PC-3 (cell line): ENCODE results near the gene SLC4A2. TPM values are rescaled to one million over a fixed set of nuclear protein-coding genes. Genes with fewer than 3 reads are reported as not detected.

Experiments used
- ATAC-seq: fragments of 200-7000 bp; cut with Tn5 transposase; 2 replicates; pipeline ENCODE4 v1.9.1; 2020; ENCODE audit warnings: mild to moderate bottlenecking, moderate library complexity
- BruUV-seq: library from RNA; stranded (reverse); fragments of 400-500 nt; replicated peaks from 2 replicates; lab custom pipeline; 2021; lab: Mats Ljungman, UMichigan
- CTCF ChIA-PET: fragments of 300-600 bp; sonication (Branson Sonifier 250); formaldehyde crosslinking; loops from one replicate; lab custom pipeline; 2022; ENCODE audit warnings: antibody characterized with exemption; lab: Charles Lee
- POLR2A ChIA-PET: fragments of 300-600 bp; sonication (Branson Sonifier 250); formaldehyde crosslinking; loops from one replicate; lab custom pipeline; 2022; ENCODE audit warnings: antibody characterized with exemption; ENCODE audit not compliant: unreplicated experiment; lab: Charles Lee
- DNase-seq: peaks from one replicate; pipeline ENCODE4 v3.0.0-alpha.2; 2015
- H2AFZ ChIP-seq: fragments of 300-600 bp; sonication (generic); 2 replicates; pipeline ENCODE4 v1.6.0; 2016; ENCODE audit warnings: antibody characterized with exemption, low read length
- H3F3A ChIP-seq: fragments of 300-600 bp; sonication (generic); one replicate; pipeline ENCODE4 v1.6.0; 2017; ENCODE audit warnings: antibody characterized with exemption, low read length, control low read depth, mild to moderate bottlenecking; ENCODE audit not compliant: unreplicated experiment
- H3K27ac ChIP-seq: fragments of 300-600 bp; sonication (generic); 2 replicates; pipeline ENCODE4 v1.5.1; 2016; ENCODE audit warnings: mild to moderate bottlenecking, low read length
- H3K27me3 ChIP-seq: fragments of 300-600 bp; sonication (generic); 2 replicates; pipeline ENCODE4 v1.6.1; 2016; ENCODE audit warnings: low read length, mixed read lengths
- H3K36me3 ChIP-seq: fragments of 300-600 bp; sonication (generic); 2 replicates; pipeline ENCODE4 v1.6.1; 2016; ENCODE audit warnings: low read depth, mixed run types, low read length, mixed read lengths
- H3K4me1 ChIP-seq: fragments of 300-600 bp; sonication (generic); 2 replicates; pipeline ENCODE4 v1.5.1; 2016; ENCODE audit warnings: low read length; ENCODE audit not compliant: insufficient read depth
- H3K4me2 ChIP-seq: fragments of 300-600 bp; sonication (generic); 2 replicates; pipeline ENCODE4 v1.6.0; 2016; ENCODE audit warnings: low read length
- H3K4me3 ChIP-seq: fragments of 300-600 bp; sonication (generic); 2 replicates; pipeline ENCODE4 v1.5.1; 2016; ENCODE audit warnings: mild to moderate bottlenecking, low read length, mixed read lengths
- H3K79me2 ChIP-seq: fragments of 300-600 bp; sonication (generic); 2 replicates; pipeline ENCODE4 v1.6.1; 2017; ENCODE audit warnings: low read length, mixed read lengths
- H3K9ac ChIP-seq: fragments of 300-600 bp; sonication (generic); 2 replicates; pipeline ENCODE4 v1.6.0; 2016; ENCODE audit warnings: mild to moderate bottlenecking, low read length
- H3K9me2 ChIP-seq: fragments of 300-600 bp; sonication (generic); replicated peaks from 2 replicates; pipeline ENCODE4 v1.6.1; 2016; ENCODE audit warnings: mixed run types, low read length, mixed read lengths
- H3K9me3 ChIP-seq: fragments of 300-600 bp; sonication (generic); 2 replicates; pipeline ENCODE4 v1.6.1; 2016; ENCODE audit warnings: low read length, mixed read lengths
- H4K20me1 ChIP-seq: fragments of 300-600 bp; sonication (generic); 2 replicates; pipeline ENCODE4 v1.6.1; 2016; ENCODE audit warnings: low read length, mixed read lengths
- EZH2 ChIP-seq: fragments of 300-600 bp; sonication (generic); IDR thresholded peaks from one replicate; pipeline ENCODE4 v1.6.1; 2017; ENCODE audit warnings: antibody characterized with exemption, mild to moderate bottlenecking, low read length; ENCODE audit not compliant: unreplicated experiment
- EZH2phosphoT487 ChIP-seq: fragments of 300-600 bp; sonication (generic); IDR thresholded peaks from 2 replicates; pipeline ENCODE4 v1.6.1; 2018; ENCODE audit warnings: mild to moderate bottlenecking, antibody characterized with exemption, low read length, borderline replicate concordance
- intact Hi-C: fragments of 100-400 bp; cut with micrococcal nuclease; formaldehyde crosslinking; loops from 2 replicates; pipeline ENCODE4 v1.9.0; 2023
- total RNA-seq: library from RNA; depleted of rRNA; stranded (reverse); fragments of >200 nt; gene quantifications from 2 replicates; pipeline ENCODE4 v1.2.3, GENCODE V29; 2014
- TF ChIP-seq, protein P1 (sequence below): fragments of 300-600 bp; sonication (generic); conservative IDR thresholded peaks from 2 replicates; pipeline ENCODE4 v1.5.1; 2017; ENCODE audit warnings: antibody characterized with exemption, low read depth, mild to moderate bottlenecking, low read length

SLC4A2 gene
- total RNA-seq, 1 experiment from 2014 or later: 284 TPM

DNA sequence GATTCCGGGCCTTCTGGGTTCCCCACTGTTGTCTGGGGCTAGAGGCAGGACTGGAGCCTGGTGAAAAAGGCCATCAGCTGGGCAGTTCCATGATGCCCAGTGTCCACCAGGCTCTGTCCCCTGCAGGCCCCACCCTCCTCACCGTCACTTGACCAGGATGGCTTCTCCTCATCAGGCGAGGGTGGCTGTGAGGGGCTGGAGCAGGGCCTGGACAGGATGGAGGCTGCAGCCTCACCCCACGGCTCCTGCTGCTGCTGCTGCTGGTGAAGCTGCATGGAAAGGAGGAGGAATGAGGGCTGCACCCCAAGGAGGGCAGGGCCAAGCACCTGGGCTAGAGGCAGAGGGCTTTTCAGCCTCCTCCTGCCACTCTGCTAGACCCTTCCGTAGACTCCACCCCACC lies 43.4 kb upstream of the SLC4A2 start:
- H4K20me1 ChIP-seq: no peaks in the 10 kb centered on the region
- POLR2A ChIA-PET: no interaction called here
- no peak overlapping the region for H3K4me2 ChIP-seq
- intact Hi-C loops: no loop called here
- CTCF ChIA-PET: no interaction called here
- H3K4me3 ChIP-seq: no peak overlapping the region
- H3K9me2 ChIP-seq: no peaks in the 10 kb centered on the region
- no peaks in the 10 kb centered on the region for H3K36me3 ChIP-seq
- ATAC-seq: no peak
- no peak overlapping the region for H3K27ac ChIP-seq
- DNase-seq: no peak
- no peak for TF ChIP-seq EZH2phosphoT487
- no peak for TF ChIP-seq EZH2
- TF ChIP-seq, protein P1, sequence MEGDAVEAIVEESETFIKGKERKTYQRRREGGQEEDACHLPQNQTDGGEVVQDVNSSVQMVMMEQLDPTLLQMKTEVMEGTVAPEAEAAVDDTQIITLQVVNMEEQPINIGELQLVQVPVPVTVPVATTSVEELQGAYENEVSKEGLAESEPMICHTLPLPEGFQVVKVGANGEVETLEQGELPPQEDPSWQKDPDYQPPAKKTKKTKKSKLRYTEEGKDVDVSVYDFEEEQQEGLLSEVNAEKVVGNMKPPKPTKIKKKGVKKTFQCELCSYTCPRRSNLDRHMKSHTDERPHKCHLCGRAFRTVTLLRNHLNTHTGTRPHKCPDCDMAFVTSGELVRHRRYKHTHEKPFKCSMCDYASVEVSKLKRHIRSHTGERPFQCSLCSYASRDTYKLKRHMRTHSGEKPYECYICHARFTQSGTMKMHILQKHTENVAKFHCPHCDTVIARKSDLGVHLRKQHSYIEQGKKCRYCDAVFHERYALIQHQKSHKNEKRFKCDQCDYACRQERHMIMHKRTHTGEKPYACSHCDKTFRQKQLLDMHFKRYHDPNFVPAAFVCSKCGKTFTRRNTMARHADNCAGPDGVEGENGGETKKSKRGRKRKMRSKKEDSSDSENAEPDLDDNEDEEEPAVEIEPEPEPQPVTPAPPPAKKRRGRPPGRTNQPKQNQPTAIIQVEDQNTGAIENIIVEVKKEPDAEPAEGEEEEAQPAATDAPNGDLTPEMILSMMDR: no peak
- H3K4me1 ChIP-seq: peaks cover 10% of the 10 kb centered on the region; the same call in 1 of the 2 replicates
- no peaks in the 10 kb centered on the region for H3F3A ChIP-seq
- no peaks in the 10 kb centered on the region for H3K27me3 ChIP-seq
- H2AFZ ChIP-seq: no peak overlapping the region
- H3K9ac ChIP-seq: no peak overlapping the region
- H3K9me3 ChIP-seq: no peaks in the 10 kb centered on the region
- no TSS peak for BruUV-seq
- H3K79me2 ChIP-seq: no peaks in the 10 kb centered on the region

GRCh38 chr7:151016505-151016904 lies 42.9 kb upstream of the SLC4A2 start:
- H2AFZ ChIP-seq: no peak overlapping the region
- H3K9ac ChIP-seq: no peak overlapping the region
- no peak for TF ChIP-seq EZH2phosphoT487
- no peak for TF ChIP-seq EZH2
- TF ChIP-seq, protein P1: no peak
- DNase-seq (no peak), ATAC-seq (no peak)
- no peak overlapping the region for H3K27ac ChIP-seq
- no peak overlapping the region for H3K4me3 ChIP-seq
- ChIA-PET CTCF (no interaction called here), POLR2A (no interaction called here)
- H3K4me1 ChIP-seq: peaks cover 10% of the 10 kb centered on the region; the same call in 1 of the 2 replicates
- H3F3A ChIP-seq: no peaks in the 10 kb centered on the region
- intact Hi-C loops: no loop called here
- H3K9me3 ChIP-seq: no peaks in the 10 kb centered on the region
- no peaks in the 10 kb centered on the region for H3K36me3 ChIP-seq
- H3K9me2 ChIP-seq: no peaks in the 10 kb centered on the region
- H3K4me2 ChIP-seq: no peak overlapping the region
- no peaks in the 10 kb centered on the region for H3K27me3 ChIP-seq
- H3K79me2 ChIP-seq: no peaks in the 10 kb centered on the region
- no TSS peak for BruUV-seq
- no peaks in the 10 kb centered on the region for H4K20me1 ChIP-seq

DNA sequence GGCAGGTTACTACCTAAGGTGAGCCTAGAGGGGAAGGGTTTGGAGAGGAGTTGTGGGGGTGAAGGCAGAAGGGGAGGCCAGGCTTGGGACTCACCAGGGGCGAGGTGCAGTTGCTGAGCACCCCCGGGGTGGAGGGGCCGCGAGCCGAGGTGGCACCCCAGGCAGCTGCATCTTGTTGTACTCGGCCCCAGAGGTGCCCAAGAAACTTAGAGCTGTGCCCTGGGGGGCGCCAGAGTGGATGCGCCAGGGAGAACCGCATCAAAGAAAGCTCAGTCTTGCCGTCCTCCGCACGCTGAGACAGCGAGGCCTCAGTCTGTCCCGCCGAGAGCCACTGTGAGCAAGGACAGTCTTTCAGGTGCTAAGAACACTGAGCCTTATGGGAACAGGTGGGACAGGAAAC lies 42.4 kb upstream of the SLC4A2 start:
- ChIA-PET POLR2A (no interaction called here), CTCF (no interaction called here)
- no peaks in the 10 kb centered on the region for H3K9me3 ChIP-seq
- H3F3A ChIP-seq: no peaks in the 10 kb centered on the region
- H3K4me3 ChIP-seq: no peak overlapping the region
- no peaks in the 10 kb centered on the region for H3K36me3 ChIP-seq
- no TSS peak for BruUV-seq
- H3K27me3 ChIP-seq: no peaks in the 10 kb centered on the region
- no peaks in the 10 kb centered on the region for H3K79me2 ChIP-seq
- H3K4me2 ChIP-seq: no peak overlapping the region
- intact Hi-C loops: no loop called here
- H3K27ac ChIP-seq: no peak overlapping the region
- H2AFZ ChIP-seq: no peak overlapping the region
- no peaks in the 10 kb centered on the region for H3K9me2 ChIP-seq
- TF ChIP-seq EZH2: no peak
- TF ChIP-seq EZH2phosphoT487: no peak
- TF ChIP-seq, protein P1: no peak
- DNase-seq (no peak), ATAC-seq (no peak)
- no peak overlapping the region for H3K9ac ChIP-seq
- no peaks in the 10 kb centered on the region for H4K20me1 ChIP-seq
- peaks cover 10% of the 10 kb centered on the region; the same call in 1 of the 2 replicates for H3K4me1 ChIP-seq
